K562 (cell line): Measurements from ENCODE around the gene NUP205. TPM values are rescaled to one million over a fixed set of nuclear protein-coding genes. Genes with fewer than 3 reads are reported as not detected.

Experiments
- ATF4 ChIP-seq: fragments of 450-650 bp; formaldehyde crosslinking; IDR thresholded peaks from 2 replicates; pipeline ENCODE4 v1.4.0; 2022; ENCODE audit warnings: mild to moderate bottlenecking, moderate library complexity
- BRF2 ChIP-seq: IDR thresholded peaks from 3 replicates; pipeline ENCODE4 v1.6.1; 2011; ENCODE audit warnings: borderline replicate concordance, mild to moderate bottlenecking; ENCODE audit not compliant: insufficient read length, insufficient read depth
- C11orf30 ChIP-seq: fragments of 450-650 bp; IDR thresholded peaks from 2 replicates; pipeline ENCODE4 v1.6.1; 2016; ENCODE audit warnings: low read depth, mild to moderate bottlenecking
- CCNT2 ChIP-seq: IDR thresholded peaks from 2 replicates; pipeline ENCODE4 v1.6.1; 2011; ENCODE audit warnings: borderline replicate concordance, low read depth, mild to moderate bottlenecking, moderate library complexity, mixed read lengths, low read length; ENCODE audit not compliant: insufficient read length; ENCODE audit errors: extremely low read depth
- DPF2 ChIP-seq: fragments of 450-650 bp; IDR thresholded peaks from 2 replicates; pipeline ENCODE4 v1.6.1; 2016
- EP400 ChIP-seq: fragments of 450-650 bp; IDR thresholded peaks from 2 replicates; pipeline ENCODE4 v1.6.1; 2017; ENCODE audit warnings: antibody characterized with exemption, mild to moderate bottlenecking, moderate library complexity
- ETV6 ChIP-seq, 3 experiments: fragments of 150-350 bp in 1 of 3; sonication (generic) in 1 of 3; formaldehyde crosslinking in 1 of 3; IDR thresholded peaks; 2 replicates each; pipeline versions ENCODE4 v1.6.1 to v1.8.0; 2014 to 2022; ENCODE audit warnings: borderline replicate concordance in 2 of 3, low read depth in 2 of 3, antibody characterized with exemption in 1 of 3, low read length in 1 of 3, mild to moderate bottlenecking in 1 of 3, missing genetic modification reagents in 1 of 3
- FIP1L1 ChIP-seq: fragments of 200-400 bp; formaldehyde crosslinking; IDR thresholded peaks from 2 replicates; pipeline ENCODE4 v1.6.1; 2018; ENCODE audit warnings: mild to moderate bottlenecking, low read depth, low read length; ENCODE audit not compliant: poor library complexity, severe bottlenecking
- FOXJ2 ChIP-seq: fragments of 200-800 bp; sonication (Bioruptor generic); IDR thresholded peaks from 2 replicates; pipeline ENCODE4 v1.6.1; 2016; ENCODE audit warnings: missing genetic modification characterization, missing compliant biosample characterization
- GTF2B ChIP-seq: IDR thresholded peaks from 2 replicates; pipeline ENCODE4 v1.6.1; 2011; ENCODE audit not compliant: insufficient read length; ENCODE audit errors: extremely low read depth
- HLTF ChIP-seq: fragments of 450-650 bp; IDR thresholded peaks from 2 replicates; pipeline ENCODE4 v1.6.1; 2016
- HMG20B ChIP-seq: fragments of 250-450 bp; sonication (Bioruptor Pico); IDR thresholded peaks from 2 replicates; pipeline ENCODE4 v1.5.0; 2021; ENCODE audit warnings: mild to moderate bottlenecking
- HNRNPH1 ChIP-seq: fragments of 200-400 bp; formaldehyde crosslinking; optimal IDR thresholded peaks from 2 replicates; pipeline ENCODE3; 2017; ENCODE audit warnings: low read depth, mild to moderate bottlenecking, low read length, moderate library complexity
- ID3 ChIP-seq, 2 experiments: fragments of 250-450 bp in 1 of 2; fragments of 450-650 bp in 1 of 2; sonication (Bioruptor Pico) in 1 of 2; IDR thresholded peaks; 2 replicates each; pipeline versions ENCODE4 v1.6.1 to v1.8.0; 2016 to 2021; ENCODE audit warnings: mild to moderate bottlenecking in 2 of 2, moderate library complexity in 2 of 2, missing compliant biosample characterization in 1 of 2, missing genetic modification characterization in 1 of 2
- KHSRP ChIP-seq: fragments of 450-650 bp; IDR thresholded peaks from 2 replicates; pipeline ENCODE4 v1.6.1; 2017
- MAFG ChIP-seq: fragments of 450-650 bp; conservative IDR thresholded peaks from 2 replicates; pipeline ENCODE4 v1.6.1; 2016; ENCODE audit warnings: missing genetic modification characterization, missing compliant biosample characterization
- MEIS2 ChIP-seq: fragments of 450-650 bp; IDR thresholded peaks from 2 replicates; pipeline ENCODE4 v1.6.1; 2014; ENCODE audit warnings: mild to moderate bottlenecking; ENCODE audit not compliant: partially characterized antibody
- MYNN ChIP-seq, 2 experiments: sonication (generic); formaldehyde crosslinking in 1 of 2; IDR thresholded peaks; 2 replicates each; pipeline versions ENCODE4 v1.5.0 to v1.6.1; 2016 to 2020; ENCODE audit warnings: antibody characterized with exemption in 1 of 2, missing genetic modification reagents in 1 of 2
- POLR2A ChIP-seq: fragments of 450-650 bp; conservative IDR thresholded peaks from 2 replicates; pipeline ENCODE4 v1.6.1; 2016
- TBL1XR1 ChIP-seq, 2 experiments: IDR thresholded peaks; 2 replicates each; pipeline ENCODE4 v1.6.1; 2012; ENCODE audit warnings: improper control_type of control experiment in 2 of 2, low read length in 2 of 2, mild to moderate bottlenecking in 1 of 2
- TFAM ChIP-seq: fragments of 250-450 bp; sonication (Bioruptor Pico); conservative IDR thresholded peaks from 2 replicates; pipeline ENCODE4 v1.5.0; 2021; ENCODE audit warnings: mild to moderate bottlenecking, moderate library complexity
- ZBTB33 ChIP-seq: sonication (generic); formaldehyde crosslinking; IDR thresholded peaks from 2 replicates; pipeline ENCODE4 v1.8.1; 2023; ENCODE audit warnings: mild to moderate bottlenecking, missing genetic modification reagents
- ZNF274 ChIP-seq: IDR thresholded peaks from 2 replicates; pipeline ENCODE4 v1.6.1; 2011; ENCODE audit warnings: low read depth, mild to moderate bottlenecking, low read length, moderate library complexity, borderline replicate concordance
- ZNF644 ChIP-seq: fragments of 200-800 bp; sonication (Bioruptor generic); IDR thresholded peaks from 2 replicates; pipeline ENCODE4 v1.6.1; 2016; ENCODE audit warnings: low read depth, missing genetic modification characterization, missing compliant biosample characterization
- polyA plus RNA-seq, 8 experiments: library from polyadenylated mRNA; depleted of rRNA in 4 of 8; stranded (reverse) in 5 of 8; unstranded in 3 of 8; fragments of >200 nt; fragmentation: Nextera tagmentation in 2 of 8; fragmentation: Illumina TruSeq in 1 of 8; extraction: Ambion mirVana in 2 of 8; extraction: Trizol in 1 of 8; gene quantifications; 2 replicates each; pipeline versions ENCODE4 v1.2.1 to v1.2.3, GENCODE V29; 2011 to 2014; ENCODE audit warnings: inconsistent platforms in 1 of 8, missing spikeins in 1 of 8
- total RNA-seq, 7 experiments: library from RNA; depleted of rRNA in 6 of 7; stranded (reverse); fragments of >200 nt in 6 of 7; fragmentation: Illumina TruSeq in 2 of 7; extraction: Trizol in 2 of 7; gene quantifications; 2 replicates each; pipeline versions ENCODE4 v1.2.1 to v1.2.3, GENCODE V29; 2011 to 2021; ENCODE audit warnings: low replicate concordance in 1 of 7

Gene NUP205
- total and polyA plus RNA-seq, 9 of the 15 experiments (the other 6 are each of a cell fraction or from before 2014, with no cell fraction given) = 101 to 282 (median 193) TPM

GRCh38 chr7:135519233-135519688 is 38.5 kb upstream of the NUP205 start (continued):
- TF ChIP-seq BRF2 (no peak), MYNN (IDR thresholded peaks at IDR 0.05) (no peak), MYNN (CRISPR knock-in tag; IDR thresholded peaks at IDR 0.05) (no peak), KHSRP (no peak), DPF2 (peak; percentile 85), MAFG (peak; percentile 53; the same call in 1 of the 2 replicates), POLR2A (no peak), FIP1L1 (no peak), ATF4 (no peak), TFAM (CRISPR knock-in tag) (no peak), GTF2B (no peak), HMG20B (no peak), C11orf30 (peak; percentile 65), TBL1XR1 (IDR thresholded peaks at IDR 0.05; ENCODE audit: low read length in 2 of 2) (no peak), ID3 (CRISPR knock-in tag; IDR thresholded peaks at IDR 0.05) (no peak), ID3 (tag; IDR thresholded peaks at IDR 0.05) (no peak), HLTF (no peak), HNRNPH1 (no peak), ZNF274 (no peak), ZBTB33 (CRISPR knock-in tag) (no peak), EP400 (no peak), MEIS2 (no peak), FOXJ2 (tag) (no peak), CCNT2 (no peak), ETV6 (IDR thresholded peaks at IDR 0.05; ENCODE audit: borderline replicate concordance in 1 of 2, low read depth in 2 of 2, low read length in 1 of 2) (no peak), ETV6 (CRISPR knock-in tag; IDR thresholded peaks at IDR 0.05; ENCODE audit: borderline replicate concordance) (no peak), ZNF644 (tag) (no peak)
